Natural killer cell treated with Interleukin-12 subunit alpha and Interleukin-12 subunit beta and Interleukin-15 and Interleukin-18, amount 100 ng/mL, for 72 hours (primary cell): ENCODE data around the gene SMIM5. TPM values are rescaled to one million over a fixed set of nuclear protein-coding genes. Genes with fewer than 3 reads are reported as not detected.
"Not testable (repeated sequence)": the region's sequence is repeated elsewhere in the genome, so short reads cannot be mapped to it uniquely, and the experiment has no call there.

Experiments
- ATAC-seq, 2 donors: fragments of 150-1000 bp; cut with Tn5 transposase in 1 of 2; sonication (Bioruptor Pico), chemical (Tn5 transposase) in 1 of 2; 2 replicates each; pipeline ENCODE4 v1.10.0; 2021
- DNase-seq: peaks from one replicate; pipeline ENCODE4 v3.0.0; 2022; ENCODE audit warnings: low spot score
- H3K27ac Mint-ChIP-seq, 2 donors: 1 replicate in 1 of 2; 2 replicates in 1 of 2; pipeline ENCODE4 v1.8.0; 2022; ENCODE audit warnings: mixed read lengths in 2 of 2, mild to moderate bottlenecking in 1 of 2, moderate library complexity in 1 of 2
- H3K27me3 Mint-ChIP-seq, 2 donors: 1 replicate in 1 of 2; 2 replicates in 1 of 2; pipeline ENCODE4 v1.8.0; 2022; ENCODE audit warnings: mixed read lengths in 2 of 2
- H3K36me3 Mint-ChIP-seq: one replicate; pipeline ENCODE4 v1.8.0; 2022; ENCODE audit warnings: mixed read lengths
- H3K4me1 Mint-ChIP-seq, 2 donors: 1 replicate in 1 of 2; 2 replicates in 1 of 2; pipeline ENCODE4 v1.8.0; 2022; ENCODE audit warnings: low read depth in 2 of 2, mixed read lengths in 2 of 2, mild to moderate bottlenecking in 1 of 2
- H3K4me3 Mint-ChIP-seq: one replicate; pipeline ENCODE4 v1.8.0; 2022; ENCODE audit warnings: mixed read lengths
- H3K9me3 Mint-ChIP-seq: 2 replicates; pipeline ENCODE4 v1.8.0; 2022; ENCODE audit warnings: mixed read lengths
- total RNA-seq, 2 donors: library from RNA; stranded (reverse); gene quantifications; one replicate each; pipeline ENCODE4 v1.2.3, GENCODE V29; 2022

Gene SMIM5, protein sequence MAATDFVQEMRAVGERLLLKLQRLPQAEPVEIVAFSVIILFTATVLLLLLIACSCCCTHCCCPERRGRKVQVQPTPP
- total RNA-seq: under 1 TPM; 0.29 to 0.36 TPM

DNA sequence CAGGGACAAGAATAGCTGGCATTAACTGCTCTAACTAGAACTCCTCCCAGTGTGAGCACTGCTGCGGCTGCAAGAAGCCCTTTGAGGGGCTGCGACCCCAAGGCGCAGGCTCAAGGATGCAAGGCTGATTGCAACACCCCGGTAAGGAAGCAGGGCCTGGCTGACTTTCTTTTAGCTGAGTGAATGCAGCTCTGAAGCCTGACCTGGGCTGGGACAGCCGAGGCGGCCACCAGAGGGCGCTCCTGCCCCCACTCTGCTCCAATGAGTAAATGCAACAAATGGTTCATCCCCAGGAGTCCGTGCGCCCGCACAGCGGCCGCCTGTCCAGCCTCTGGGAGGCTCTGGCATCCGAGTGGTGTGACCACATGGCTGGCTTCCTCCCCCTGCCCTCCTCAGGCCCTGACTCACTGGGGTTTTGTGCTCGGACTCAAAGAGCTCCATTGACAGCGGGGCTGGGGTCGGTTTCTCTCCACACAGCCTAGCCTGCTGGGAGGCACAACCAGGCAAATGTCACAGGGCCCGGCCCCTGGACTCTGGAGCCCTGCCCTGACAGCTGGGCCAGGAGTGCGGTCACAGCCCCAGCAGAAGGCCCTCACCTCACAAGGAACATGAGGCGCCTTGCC lies at the start of gene SMIM5:
Gene SMIM5 (plus strand): TSS at position 572 of the 623 bp plus-strand sequence. CDS start 6,768 bp downstream, outside the sequence.
- H3K36me3 Mint-ChIP-seq: no peaks in the 10 kb centered on the region
- H3K27ac Mint-ChIP-seq: no peak within 1 kb of the TSS
- ATAC-seq (peak; percentile 77 to 78), DNase-seq (peak; percentile 84)
- no peaks in the 10 kb centered on the region for H3K9me3 Mint-ChIP-seq
- no peak within 1 kb of the TSS for H3K4me3 Mint-ChIP-seq
- no peaks in the 10 kb centered on the region for H3K27me3 Mint-ChIP-seq
- peaks cover 0 to 3% of the 10 kb centered on the region in 2 donors for H3K4me1 Mint-ChIP-seq

DNA sequence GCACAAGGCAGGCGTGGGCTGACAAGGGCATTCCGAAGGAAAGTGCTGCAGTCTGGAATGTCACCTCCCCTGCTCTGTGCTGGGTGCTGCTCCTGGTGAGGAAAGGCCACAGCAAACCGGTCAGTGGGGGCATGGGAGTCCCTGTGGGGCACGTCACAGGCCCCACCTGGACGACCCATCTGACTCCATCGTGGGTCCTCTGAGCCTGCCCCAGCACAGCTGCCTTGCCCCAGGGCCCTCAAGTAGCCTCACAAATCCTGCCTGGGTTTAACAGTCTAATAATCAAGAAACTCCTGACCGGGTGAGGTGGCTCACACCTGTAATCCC lies 48.4 kb upstream of the SMIM5 start:
- Mint-ChIP-seq H3K27me3 (no peaks in the 10 kb centered on the region), H3K4me3 (no peak overlapping the region), H3K36me3 (no peaks in the 10 kb centered on the region), H3K9me3 (no peaks in the 10 kb centered on the region), H3K4me1 (peaks cover 10 to 13% of the 10 kb centered on the region in 2 donors), H3K27ac (no peak overlapping the region)
- DNase-seq (no peak), ATAC-seq (no peak)

DNA sequence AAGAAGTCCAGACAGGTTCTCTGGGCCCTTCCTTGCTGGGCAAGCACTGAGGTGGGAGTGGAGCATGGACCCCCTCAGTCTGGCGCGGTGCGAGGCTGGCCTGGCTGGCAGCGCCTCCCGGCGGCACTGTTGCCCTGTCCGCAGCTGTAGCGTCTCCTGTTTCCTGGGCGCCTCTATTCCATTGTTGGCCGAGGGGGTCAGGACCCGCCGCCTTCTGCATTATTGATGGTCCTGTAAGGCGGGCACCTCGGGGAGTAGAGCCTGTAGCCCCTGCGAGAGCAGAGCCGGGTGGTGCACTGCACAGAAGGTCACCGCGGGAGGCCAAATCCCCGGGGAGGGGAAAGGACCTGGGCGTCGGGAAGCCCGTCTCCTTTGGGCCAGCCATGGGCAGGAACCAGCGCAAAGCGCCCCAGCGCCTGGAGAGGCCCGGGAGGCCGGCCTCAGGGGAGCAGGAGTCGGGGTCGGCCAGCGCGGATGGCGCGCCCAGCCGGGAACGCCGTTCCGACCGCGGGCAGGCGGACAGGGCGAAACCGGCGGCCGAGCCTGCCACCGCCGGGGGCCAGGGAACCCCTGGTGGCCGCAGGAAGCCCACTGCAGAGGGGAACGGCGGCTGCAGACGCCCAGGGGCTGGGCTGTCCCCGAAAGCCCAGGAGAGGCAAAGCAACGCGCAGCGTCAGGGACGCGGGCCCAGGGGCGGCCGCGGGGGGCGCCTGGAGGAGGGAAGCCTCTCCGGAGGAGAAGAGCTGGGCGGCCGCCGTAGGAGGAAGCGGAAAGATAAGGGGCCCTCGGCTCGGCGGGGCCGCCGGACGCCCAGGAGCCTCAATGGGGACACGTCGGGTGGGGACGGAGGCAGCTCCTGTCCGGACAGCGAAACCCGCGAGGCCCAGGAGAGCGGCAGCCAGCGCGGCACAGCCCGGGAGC lies 45.3 kb upstream of the SMIM5 start, which contains the start of gene MYO15B:
Gene MYO15B (plus strand): TSS at position 126 of the 921 bp plus-strand sequence. CDS start 258 bp downstream, at position 384.
- no peaks in the 10 kb centered on the region for H3K9me3 Mint-ChIP-seq
- H3K27ac Mint-ChIP-seq: peak within 1 kb of the TSS; percentile 47 to 54
- peaks cover 6 to 10% of the 10 kb centered on the region in 2 donors for H3K4me1 Mint-ChIP-seq
- H3K27me3 Mint-ChIP-seq: no peaks in the 10 kb centered on the region
- H3K36me3 Mint-ChIP-seq: no peaks in the 10 kb centered on the region
- ATAC-seq (peak; percentile 55), DNase-seq (peak; percentile 76)
- H3K4me3 Mint-ChIP-seq: peak within 1 kb of the TSS; percentile 65

DNA sequence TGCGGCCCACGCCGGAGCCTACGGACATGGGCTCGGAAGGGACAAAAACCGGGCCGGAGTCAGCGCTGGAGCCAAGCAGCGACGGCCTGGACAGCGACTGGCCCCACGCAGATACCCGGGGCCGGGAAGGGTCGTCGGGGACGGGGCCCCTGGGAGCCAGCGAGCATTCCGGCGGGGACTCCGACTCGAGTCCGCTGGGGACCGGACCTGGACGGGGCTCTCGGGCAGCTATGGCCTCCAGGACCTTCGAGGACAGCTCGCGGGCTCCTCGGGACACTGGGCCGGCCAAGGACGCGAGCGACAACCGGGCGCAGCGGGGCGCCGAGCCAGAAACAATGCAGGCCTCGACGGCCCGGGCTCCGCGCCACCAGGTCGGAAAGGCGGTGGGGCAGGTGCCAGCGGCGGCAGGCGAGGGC lies 44.6 kb upstream of the SMIM5 start:
- Mint-ChIP-seq H3K4me1 (peaks cover 6 to 10% of the 10 kb centered on the region in 2 donors), H3K27ac (peak overlapping the region in 1 of 2 donors; percentile 47), H3K4me3 (peak overlapping the region; percentile 65), H3K9me3 (no peaks in the 10 kb centered on the region), H3K27me3 (no peaks in the 10 kb centered on the region), H3K36me3 (no peaks in the 10 kb centered on the region)
- ATAC-seq (peak; percentile 25 to 43), DNase-seq (no peak)

DNA sequence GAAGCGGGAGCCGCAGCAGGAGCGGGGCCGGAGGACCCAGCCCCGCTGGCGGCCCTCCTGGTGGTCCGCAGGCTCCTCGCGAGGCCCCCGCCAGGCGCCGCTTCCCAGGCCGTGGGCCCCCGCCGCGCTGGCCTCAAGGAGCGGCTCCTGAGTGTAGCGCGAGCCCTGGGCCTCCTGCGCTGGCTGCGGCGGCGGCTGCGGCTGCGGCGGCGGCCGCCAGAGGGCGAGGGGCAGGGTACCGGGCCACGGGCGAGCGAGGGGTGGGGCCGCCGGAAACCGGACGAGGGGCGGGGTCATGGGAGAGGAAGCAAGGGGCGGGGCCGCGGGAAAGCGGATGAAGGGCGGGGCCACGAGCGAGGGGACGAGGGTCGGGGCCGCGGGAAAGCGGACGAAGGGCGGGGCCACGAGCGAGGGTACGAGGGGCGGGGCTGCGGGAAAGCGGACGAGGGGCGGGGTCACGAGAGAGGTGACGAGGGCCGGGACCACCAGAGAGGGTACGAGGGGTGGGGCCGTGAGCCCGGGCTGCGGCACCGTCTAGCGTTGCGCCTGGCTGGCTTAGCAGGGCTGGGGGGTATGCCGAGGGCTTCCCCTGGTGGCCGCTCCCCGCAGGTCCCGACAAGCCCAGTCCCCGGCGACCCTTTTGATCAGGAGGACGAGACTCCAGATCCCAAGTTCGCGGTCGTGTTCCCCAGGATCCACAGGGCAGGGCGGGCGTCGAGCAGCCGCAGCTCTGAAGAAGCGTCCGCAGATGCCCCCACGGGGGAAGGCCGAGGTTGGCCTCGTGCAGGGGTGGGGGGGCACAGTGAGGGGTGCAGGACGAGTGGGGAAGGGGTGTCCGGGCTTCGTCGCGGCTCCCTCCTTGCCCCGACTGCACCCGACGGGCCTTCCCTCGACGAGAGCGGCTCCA lies 44.0 kb upstream of the SMIM5 start:
- H3K27ac Mint-ChIP-seq: no peak overlapping the region

DNA sequence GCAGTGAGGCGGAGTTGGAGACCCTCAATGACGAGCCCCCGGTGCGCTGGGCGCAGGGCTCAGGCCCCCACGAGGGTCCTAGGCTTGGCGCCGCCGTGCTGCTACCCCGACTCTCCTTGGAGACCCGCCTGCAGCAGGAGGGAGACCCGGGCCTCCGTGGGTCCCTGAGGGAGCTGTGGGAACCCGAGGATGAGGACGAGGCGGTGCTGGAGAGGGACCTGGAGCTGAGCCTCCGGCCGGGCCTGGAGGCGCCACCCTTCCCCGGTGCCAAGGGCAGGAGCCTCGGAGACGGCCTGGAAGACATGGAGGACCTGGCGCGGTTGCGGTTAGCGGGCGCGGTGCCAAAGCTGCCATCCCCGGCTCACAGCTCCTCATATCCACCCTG lies 43.3 kb upstream of the SMIM5 start:
- H3K27me3 Mint-ChIP-seq: no peaks in the 10 kb centered on the region
- H3K4me3 Mint-ChIP-seq: no peak overlapping the region
- no peaks in the 10 kb centered on the region for H3K9me3 Mint-ChIP-seq
- DNase-seq (no peak), ATAC-seq (no peak)
- no peaks in the 10 kb centered on the region for H3K36me3 Mint-ChIP-seq
- peaks cover 6 to 10% of the 10 kb centered on the region in 2 donors for H3K4me1 Mint-ChIP-seq
- no peak overlapping the region for H3K27ac Mint-ChIP-seq

More for the DNA sequence above, 44.0 kb upstream of the SMIM5 start:
- Mint-ChIP-seq H3K4me1 (peaks cover 6 to 10% of the 10 kb centered on the region in 2 donors), H3K36me3 (no peaks in the 10 kb centered on the region), H3K27me3 (no peaks in the 10 kb centered on the region), H3K9me3 (no peaks in the 10 kb centered on the region), H3K4me3 (peak overlapping the region; percentile 58)
- peak; percentile 97 for DNase-seq
- ATAC-seq: peak; percentile 89 to 92

DNA sequence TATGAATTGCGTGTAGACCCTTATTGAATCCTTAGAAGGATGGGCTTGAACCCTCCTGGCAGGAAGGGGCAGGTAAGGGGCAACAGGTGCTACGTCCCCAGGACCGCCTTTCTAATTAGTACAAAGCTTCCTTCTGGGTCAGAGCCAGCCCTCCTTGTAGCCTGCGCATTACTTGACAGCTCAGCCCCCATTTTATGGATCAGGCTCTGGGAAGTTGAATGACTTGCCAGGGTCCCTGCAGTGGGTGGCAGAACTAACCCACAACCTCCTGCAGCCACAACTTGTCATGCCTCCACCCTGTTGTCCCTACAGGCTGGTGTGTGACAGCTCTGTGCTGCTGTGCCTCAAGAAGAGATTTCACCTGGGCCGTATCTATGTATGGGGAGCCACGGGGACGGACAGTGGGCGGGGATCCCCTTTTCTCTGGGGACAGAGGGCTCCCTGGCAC lies 42.9 kb upstream of the SMIM5 start:
- no peak for ATAC-seq
- Mint-ChIP-seq H3K9me3 (no peaks in the 10 kb centered on the region), H3K27me3 (no peaks in the 10 kb centered on the region), H3K4me1 (peaks cover 6 to 10% of the 10 kb centered on the region in 2 donors), H3K27ac (peak overlapping the region in 1 of 2 donors; percentile 41), H3K4me3 (peak overlapping the region; percentile 33), H3K36me3 (no peaks in the 10 kb centered on the region)
- no peak for DNase-seq

DNA sequence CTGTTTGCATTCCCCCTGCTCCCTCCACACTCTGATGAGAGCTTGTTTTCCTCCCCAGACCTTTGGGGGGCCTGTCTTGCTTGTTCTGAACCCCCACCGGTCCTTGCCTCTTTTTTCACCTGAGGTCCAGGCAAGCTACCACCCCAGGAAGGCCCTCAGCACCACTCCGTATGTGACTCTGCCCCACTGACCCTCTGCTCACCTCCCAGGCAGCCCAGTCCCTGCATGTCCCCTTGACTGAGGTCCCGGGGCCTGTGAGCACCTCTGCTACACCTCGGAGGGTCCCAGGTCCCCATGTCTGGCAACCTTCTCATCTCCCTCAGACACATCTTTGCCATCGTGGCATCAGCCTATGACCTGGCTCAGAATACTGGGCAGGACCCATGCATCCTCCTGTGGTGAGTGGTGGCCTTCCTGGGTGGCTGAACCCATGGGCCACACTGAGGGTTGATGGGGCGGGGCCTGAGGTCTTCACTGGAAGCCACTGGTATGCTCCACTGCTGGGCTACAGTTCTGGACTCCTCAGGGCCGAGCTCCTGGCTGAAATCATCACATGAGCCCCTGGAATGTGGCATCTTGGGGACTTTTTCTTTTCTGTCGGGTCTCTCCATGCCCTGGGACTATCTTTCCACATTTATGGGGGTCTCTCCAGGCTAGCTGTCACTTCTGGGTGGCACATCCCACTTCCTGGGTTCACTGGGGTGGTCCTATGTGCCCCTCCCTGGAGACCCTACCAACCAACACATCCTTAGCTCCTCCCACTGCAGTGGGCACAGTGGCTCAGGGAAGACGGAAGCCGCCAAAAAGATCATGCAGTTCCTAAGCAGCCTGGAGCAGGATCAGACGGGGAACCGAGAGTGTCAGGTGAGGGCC lies 42.1 kb upstream of the SMIM5 start:
- DNase-seq: no peak
- ATAC-seq: no peak
- peak overlapping the region in 1 of 2 donors; percentile 41 for H3K27ac Mint-ChIP-seq
- H3K27me3 Mint-ChIP-seq: no peaks in the 10 kb centered on the region
- peaks cover 6 to 7% of the 10 kb centered on the region in 2 donors for H3K4me1 Mint-ChIP-seq
- H3K9me3 Mint-ChIP-seq: no peaks in the 10 kb centered on the region
- H3K4me3 Mint-ChIP-seq: peak overlapping the region; percentile 33
- H3K36me3 Mint-ChIP-seq: no peaks in the 10 kb centered on the region

DNA sequence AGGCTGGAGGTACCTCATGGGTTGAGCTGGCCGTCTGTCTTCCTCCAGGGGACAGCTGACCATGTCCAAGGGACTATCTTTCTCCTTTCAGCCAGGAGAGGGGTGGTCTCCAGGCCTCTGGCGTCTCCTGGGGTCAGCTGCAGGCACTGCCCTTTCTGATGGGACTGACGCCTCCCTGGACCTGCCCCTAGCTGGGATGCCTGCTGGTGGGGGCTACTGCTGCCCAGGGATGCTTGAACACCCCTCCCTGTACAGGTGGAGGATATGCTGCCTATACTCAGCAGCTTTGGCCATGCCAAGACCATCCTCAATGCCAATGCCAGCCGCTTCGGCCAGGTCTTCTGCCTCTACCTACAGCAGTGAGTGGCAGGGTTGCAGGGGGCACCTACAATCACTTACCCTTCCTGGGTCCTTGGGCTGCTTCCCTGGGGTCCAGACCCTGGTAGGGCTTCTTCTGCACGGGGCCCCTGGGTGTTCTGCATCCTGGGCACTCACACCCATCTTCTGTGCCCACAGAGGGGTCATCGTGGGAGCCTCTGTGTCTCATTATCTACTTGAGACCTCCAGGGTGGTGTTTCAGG lies 41.4 kb upstream of the SMIM5 start:
- H3K27me3 Mint-ChIP-seq: no peaks in the 10 kb centered on the region
- H3K4me3 Mint-ChIP-seq: no peak overlapping the region
- H3K36me3 Mint-ChIP-seq: no peaks in the 10 kb centered on the region
- H3K4me1 Mint-ChIP-seq: peaks cover 6% of the 10 kb centered on the region in 2 donors
- ATAC-seq (no peak), DNase-seq (no peak)
- no peak overlapping the region for H3K27ac Mint-ChIP-seq
- H3K9me3 Mint-ChIP-seq: no peaks in the 10 kb centered on the region

DNA sequence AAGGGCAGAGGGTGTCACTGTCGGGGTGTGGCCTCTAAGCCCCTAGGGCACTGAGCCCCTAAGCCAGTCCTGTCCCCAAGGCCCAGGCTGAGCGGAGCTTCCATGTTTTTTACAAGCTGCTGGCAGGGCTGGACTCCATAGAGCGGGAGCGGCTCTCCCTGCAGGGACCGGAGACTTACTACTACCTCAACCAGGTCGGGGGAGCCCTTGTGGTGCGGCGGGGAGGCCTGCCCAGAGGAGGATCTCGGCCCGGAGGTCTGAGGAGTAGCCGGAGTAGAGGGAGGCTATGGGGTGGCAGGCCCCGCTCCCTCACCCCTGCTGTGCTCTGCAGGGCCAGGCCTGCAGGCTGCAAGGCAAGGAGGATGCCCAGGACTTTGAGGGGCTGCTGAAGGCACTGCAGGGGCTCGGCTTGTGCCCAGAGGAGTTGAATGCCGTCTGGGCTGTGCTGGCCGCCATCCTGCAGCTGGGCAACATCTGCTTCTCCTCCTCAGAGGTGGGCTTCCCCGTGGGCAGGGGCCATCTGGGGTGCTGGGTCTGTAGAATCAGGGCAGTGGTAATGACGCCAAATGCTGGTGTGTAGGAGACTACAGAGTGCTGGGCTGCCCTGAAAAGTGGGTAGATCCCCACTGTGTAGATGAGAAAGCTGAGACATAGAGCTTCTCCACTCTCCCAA lies 40.8 kb upstream of the SMIM5 start:
- H3K27me3 Mint-ChIP-seq: no peaks in the 10 kb centered on the region
- H3K9me3 Mint-ChIP-seq: no peaks in the 10 kb centered on the region
- no peak overlapping the region for H3K4me3 Mint-ChIP-seq
- H3K27ac Mint-ChIP-seq: no peak overlapping the region
- ATAC-seq: no peak
- DNase-seq: no peak
- H3K36me3 Mint-ChIP-seq: no peaks in the 10 kb centered on the region
- H3K4me1 Mint-ChIP-seq: peaks cover 6% of the 10 kb centered on the region in 2 donors

DNA sequence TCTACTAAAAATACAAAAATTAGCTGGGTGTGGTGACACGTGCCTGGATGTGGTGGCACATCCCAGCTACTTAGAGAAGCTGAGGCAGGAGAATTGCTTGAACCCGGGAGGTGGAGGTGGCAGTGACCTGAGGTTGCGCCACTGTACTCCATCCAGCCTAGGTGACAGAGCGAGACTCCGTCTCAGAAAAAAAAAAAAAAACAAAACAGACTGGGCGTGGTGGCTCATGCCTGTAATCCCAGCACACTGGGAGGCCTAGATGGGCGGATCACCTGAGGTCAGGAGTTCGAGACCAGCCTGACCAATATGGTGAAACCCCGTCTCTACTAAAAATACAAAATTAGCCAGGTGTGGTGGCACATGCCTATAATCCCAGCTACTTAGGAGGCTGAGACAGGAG lies 39.8 kb upstream of the SMIM5 start:
- H3K4me1 Mint-ChIP-seq, H3K9me3 Mint-ChIP-seq, H3K4me3 Mint-ChIP-seq, H3K27ac Mint-ChIP-seq, ATAC-seq, H3K36me3 Mint-ChIP-seq, DNase-seq, H3K27me3 Mint-ChIP-seq: not testable (repeated sequence)
